HepG2 (cell line): ENCODE results near the gene SOS2. TPM values are rescaled to one million over a fixed set of nuclear protein-coding genes. Genes with fewer than 3 reads are reported as not detected.
A peak's percentile ranks its signal among the peaks of the same experiment; 100 is the strongest.

Experiments
- CEBPB ChIP-seq: IDR thresholded peaks from 2 replicates; pipeline ENCODE4 v1.6.1; 2011; ENCODE audit warnings: low read depth, low read length, improper control_type of control experiment, borderline replicate concordance
- CHD2 ChIP-seq: IDR thresholded peaks from 2 replicates; pipeline ENCODE4 v1.6.1; 2011; ENCODE audit warnings: low read depth, low read length, improper control_type of control experiment
- DRAP1 ChIP-seq: IDR thresholded peaks from 2 replicates; pipeline ENCODE4 v1.6.1; 2016; ENCODE audit warnings: missing genetic modification reagents, missing compliant biosample characterization
- ERF ChIP-seq: IDR thresholded peaks from 2 replicates; pipeline ENCODE4 v1.6.1; 2018; ENCODE audit warnings: missing biosample characterization, missing genetic modification reagents
- ETS1 ChIP-seq: sonication (generic); formaldehyde crosslinking; IDR thresholded peaks from 2 replicates; pipeline ENCODE4 v1.4.0; 2020; ENCODE audit warnings: missing genetic modification reagents
- HNF4A ChIP-seq: sonication (generic); formaldehyde crosslinking; IDR thresholded peaks from 2 replicates; pipeline ENCODE4 v1.4.0; 2020; ENCODE audit warnings: missing genetic modification reagents
- KAT2B ChIP-seq: fragments of 150-350 bp; IDR thresholded peaks from 2 replicates; pipeline ENCODE4 v1.6.1; 2014; ENCODE audit warnings: low read depth, low read length, borderline replicate concordance
- NR1H2 ChIP-seq: sonication (generic); formaldehyde crosslinking; IDR thresholded peaks from 2 replicates; pipeline ENCODE4 v1.8.1; 2022; ENCODE audit warnings: low read depth, missing genetic modification reagents, borderline replicate concordance
- USF2 ChIP-seq, 2 experiments: sonication (generic) in 1 of 2; formaldehyde crosslinking in 1 of 2; IDR thresholded peaks; 2 replicates each; pipeline versions ENCODE4 v1.5.1 to v1.6.1; 2011 to 2020; ENCODE audit warnings: borderline replicate concordance in 1 of 2, low read depth in 1 of 2, low read length in 1 of 2, mild to moderate bottlenecking in 1 of 2, missing genetic modification reagents in 1 of 2, moderate library complexity in 1 of 2
- ZBTB39 ChIP-seq: sonication (generic); formaldehyde crosslinking; IDR thresholded peaks from 2 replicates; pipeline ENCODE4 v1.5.0; 2020; ENCODE audit warnings: missing genetic modification reagents
- ZFP36 ChIP-seq: fragments of 150-350 bp; IDR thresholded peaks from 2 replicates; pipeline ENCODE4 v1.6.1; 2018; ENCODE audit warnings: borderline replicate concordance, low read length, low read depth; ENCODE audit not compliant: partially characterized antibody
- ZFP91 ChIP-seq: sonication (generic); formaldehyde crosslinking; IDR thresholded peaks from 2 replicates; pipeline ENCODE4 v1.9.0; 2022; ENCODE audit warnings: missing genetic modification reagents, mild to moderate bottlenecking, borderline replicate concordance
- ZNF549 ChIP-seq: sonication (generic); formaldehyde crosslinking; IDR thresholded peaks from 2 replicates; pipeline ENCODE4 v1.5.0; 2020; ENCODE audit warnings: missing genetic modification reagents
- ZNF574 ChIP-seq: sonication (generic); formaldehyde crosslinking; IDR thresholded peaks from 2 replicates; pipeline ENCODE4 v1.4.0; 2020; ENCODE audit warnings: missing genetic modification reagents
- ZNF704 ChIP-seq: sonication (generic); formaldehyde crosslinking; IDR thresholded peaks from 2 replicates; pipeline ENCODE4 v1.8.1; 2023; ENCODE audit warnings: mild to moderate bottlenecking, inconsistent platforms, moderate library complexity, missing genetic modification reagents, borderline replicate concordance
- polyA plus RNA-seq, 8 experiments: library from polyadenylated mRNA; depleted of rRNA in 3 of 8; stranded (reverse) in 7 of 8; unstranded in 1 of 8; fragments of >200 nt; fragmentation: Illumina TruSeq in 4 of 8; extraction: Trizol in 4 of 8; gene quantifications; 2 replicates each; pipeline versions ENCODE4 v1.2.1 to v1.2.3, GENCODE V29; 2011 to 2016; ENCODE audit warnings: low read depth in 4 of 8, missing spikeins in 1 of 8, mixed read lengths in 1 of 8; ENCODE audit not compliant: insufficient read depth in 1 of 8
- total RNA-seq, 5 experiments: library from RNA; depleted of rRNA; stranded (reverse); fragments of >200 nt; fragmentation: Illumina TruSeq; extraction: Trizol; gene quantifications; 2 replicates each; pipeline ENCODE4 v1.2.3, GENCODE V29; 2016; ENCODE audit warnings: low read depth in 1 of 5

Gene SOS2
- total and polyA plus RNA-seq, 2 of the 13 experiments (the other 11 are each of a cell fraction or from before 2014, with no cell fraction given) = 9.3 to 12.1 TPM

GRCh38 chr14:50116181-50116956 is 115.0 kb downstream of the SOS2 start, which contains the start of gene VCPKMT (continued):
- TF ChIP-seq ZBTB39 (CRISPR knock-in tag) (no peak), KAT2B (no peak), ZFP36 (no peak), CHD2 (peak; percentile 62; the same call in 1 of the 2 replicates), NR1H2 (no peak), ZNF704 (CRISPR knock-in tag) (no peak), ZNF574 (CRISPR knock-in tag) (peak; percentile 84), DRAP1 (CRISPR knock-in tag) (peak; percentile 92), HNF4A (no peak), ETS1 (CRISPR knock-in tag) (0 out of 2 replicates have a peak, but pooled peaks have one; percentile 32), ZNF549 (CRISPR knock-in tag) (no peak), USF2 (IDR thresholded peaks at IDR 0.05; ENCODE audit: low read depth, low read length) (no peak), USF2 (CRISPR knock-in tag; IDR thresholded peaks at IDR 0.05; ENCODE audit: borderline replicate concordance) (no peak), ERF (CRISPR knock-in tag) (peak; percentile 78; the same call in 1 of the 2 replicates), CEBPB (no peak), ZFP91 (CRISPR knock-in tag) (peak; percentile 70; the same call in 1 of the 2 replicates)
